ENCODE data around the gene ZNF182.

DNA sequence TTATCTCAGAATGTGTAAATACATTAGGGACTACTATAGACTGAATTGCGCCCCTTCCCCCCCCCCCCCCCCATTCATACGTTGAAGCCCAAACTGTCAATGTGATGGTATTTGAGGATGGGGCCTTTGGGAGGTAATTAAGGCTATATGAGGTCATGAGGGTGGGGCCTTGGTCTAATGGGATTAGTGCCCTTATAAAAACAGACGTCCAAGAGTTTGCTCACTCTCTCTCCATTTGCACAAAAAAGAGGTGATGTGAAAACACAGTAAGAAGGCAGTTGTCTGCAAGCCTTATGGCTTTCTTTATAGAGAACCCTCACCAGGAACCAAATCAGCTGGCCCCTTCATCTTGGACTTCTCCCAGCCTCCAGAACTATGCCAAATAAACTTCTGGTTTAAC lies 18.3 kb upstream of the ZNF182 start:
- TF ChIP-seq, protein P1, sequence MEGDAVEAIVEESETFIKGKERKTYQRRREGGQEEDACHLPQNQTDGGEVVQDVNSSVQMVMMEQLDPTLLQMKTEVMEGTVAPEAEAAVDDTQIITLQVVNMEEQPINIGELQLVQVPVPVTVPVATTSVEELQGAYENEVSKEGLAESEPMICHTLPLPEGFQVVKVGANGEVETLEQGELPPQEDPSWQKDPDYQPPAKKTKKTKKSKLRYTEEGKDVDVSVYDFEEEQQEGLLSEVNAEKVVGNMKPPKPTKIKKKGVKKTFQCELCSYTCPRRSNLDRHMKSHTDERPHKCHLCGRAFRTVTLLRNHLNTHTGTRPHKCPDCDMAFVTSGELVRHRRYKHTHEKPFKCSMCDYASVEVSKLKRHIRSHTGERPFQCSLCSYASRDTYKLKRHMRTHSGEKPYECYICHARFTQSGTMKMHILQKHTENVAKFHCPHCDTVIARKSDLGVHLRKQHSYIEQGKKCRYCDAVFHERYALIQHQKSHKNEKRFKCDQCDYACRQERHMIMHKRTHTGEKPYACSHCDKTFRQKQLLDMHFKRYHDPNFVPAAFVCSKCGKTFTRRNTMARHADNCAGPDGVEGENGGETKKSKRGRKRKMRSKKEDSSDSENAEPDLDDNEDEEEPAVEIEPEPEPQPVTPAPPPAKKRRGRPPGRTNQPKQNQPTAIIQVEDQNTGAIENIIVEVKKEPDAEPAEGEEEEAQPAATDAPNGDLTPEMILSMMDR (IDR thresholded peaks at IDR 0.05), result no peak
- no peak for TF ChIP-seq POLR2A (IDR thresholded peaks at IDR 0.05)
